H1 (cell line): ENCODE measurements around the gene ARFRP1. TPM values are rescaled to one million over a fixed set of nuclear protein-coding genes. Genes with fewer than 3 reads are reported as not detected.

Experiments used
- CREB1 ChIP-seq: IDR thresholded peaks from 2 replicates; pipeline ENCODE4 v1.6.1; 2012; ENCODE audit warnings: inconsistent platforms
- EP300 ChIP-seq, 2 experiments: IDR thresholded peaks; 1 replicate in 1 of 2; 2 replicates in 1 of 2; pipeline ENCODE4 v1.6.1; 2011 to 2012; ENCODE audit warnings: low read depth in 2 of 2, low read length in 2 of 2, mild to moderate bottlenecking in 2 of 2, borderline replicate concordance in 1 of 2, inconsistent platforms in 1 of 2, moderate library complexity in 1 of 2
- FOSL1 ChIP-seq: IDR thresholded peaks from 2 replicates; pipeline ENCODE4 v1.6.1; 2011; ENCODE audit warnings: mild to moderate bottlenecking, low read depth, low read length, moderate library complexity; ENCODE audit not compliant: insufficient read depth
- NANOG ChIP-seq: IDR thresholded peaks from 2 replicates; pipeline ENCODE4 v1.6.1; 2011; ENCODE audit warnings: low read length, low read depth, mild to moderate bottlenecking, inconsistent platforms; ENCODE audit not compliant: insufficient read depth, poor library complexity, severe bottlenecking
- PHF8 ChIP-seq: fragments of 200-600 bp; sonication (generic); conservative IDR thresholded peaks from 2 replicates; pipeline ENCODE4 v1.7.1; 2012; ENCODE audit warnings: low read depth, mild to moderate bottlenecking, inconsistent platforms, low read length, moderate library complexity
- RNF2 ChIP-seq: fragments of 200-900, 300-1000 bp; sonication (generic); IDR thresholded peaks from 2 replicates; pipeline ENCODE4 v1.7.1; 2016; ENCODE audit warnings: borderline replicate concordance, low read depth, mild to moderate bottlenecking, antibody characterized with exemption, low read length; ENCODE audit not compliant: poor library complexity, severe bottlenecking; ENCODE audit errors: missing control alignments
- SIN3A ChIP-seq, 2 experiments: IDR thresholded peaks in 1 of 2; conservative IDR thresholded peaks in 1 of 2; 2 replicates each; pipeline ENCODE4 v1.6.1; 2011 to 2012; ENCODE audit warnings: low read length in 2 of 2, improper control_type of control experiment in 1 of 2, low read depth in 1 of 2, mild to moderate bottlenecking in 1 of 2
- SP4 ChIP-seq: IDR thresholded peaks from 2 replicates; pipeline ENCODE4 v1.6.1; 2012; ENCODE audit warnings: low read length, inconsistent platforms
- SRF ChIP-seq: IDR thresholded peaks from 2 replicates; pipeline ENCODE4 v1.6.1; 2011; ENCODE audit warnings: mild to moderate bottlenecking, low read depth, low read length, moderate library complexity
- TEAD4 ChIP-seq: IDR thresholded peaks from 2 replicates; pipeline ENCODE4 v1.6.1; 2012; ENCODE audit warnings: low read depth, low read length, inconsistent platforms, mixed read lengths
- polyA plus RNA-seq, 7 experiments: library from polyadenylated mRNA; depleted of rRNA in 3 of 7; stranded (reverse) in 5 of 7; unstranded in 2 of 7; fragments of >200 nt in 5 of 7; fragments of 200-250 nt in 2 of 7; gene quantifications; 1 replicate in 5 of 7; 2 replicates in 1 of 7; 4 replicates in 1 of 7; pipeline versions ENCODE4 v1.2.1 to v1.2.3, GENCODE V29; 2011 to 2013; ENCODE audit warnings: missing spikeins in 2 of 7, mixed read lengths in 2 of 7
- total RNA-seq: library from RNA; stranded (reverse); fragmentation: NEBNext Ultra II Directional; extraction: Animal tissue kit (Norgen Biotek cat#: 25700); gene quantifications from 2 replicates; pipeline ENCODE4 v1.2.1, GENCODE V29; 2021

Gene ARFRP1
- total and polyA plus RNA-seq, 2 of the 8 experiments (the other 6 are each of a cell fraction or from before 2014, with no cell fraction given), result 12.9 to 22.9 TPM

GRCh38 chr20:63703976-63704748, 3.6 kb downstream of the ARFRP1 start (continued):
- TF ChIP-seq SIN3A (conservative IDR thresholded peaks at IDR 0.05 in 1 of 2, IDR thresholded peaks at IDR 0.05 in 1 of 2; ENCODE audit: low read depth in 1 of 2, low read length in 2 of 2), result no peak
- TF ChIP-seq RNF2, result no peak
- TF ChIP-seq EP300 (IDR thresholded peaks at IDR 0.05; ENCODE audit: borderline replicate concordance in 1 of 2, low read depth in 2 of 2, low read length in 2 of 2), result no peak
- TF ChIP-seq FOSL1, result no peak
- no peak for TF ChIP-seq PHF8
- no peak for TF ChIP-seq TEAD4
- TF ChIP-seq NANOG, result no peak
- no peak for TF ChIP-seq SRF
- no peak for TF ChIP-seq CREB1
- no peak for TF ChIP-seq SP4
- TF ChIP-seq, all 59 proteins: peak for 0
